ENCODE results near the gene PARL. TPM values are rescaled to one million over a fixed set of nuclear protein-coding genes. Genes with fewer than 3 reads are reported as not detected.

The PARL gene
- total RNA-seq, 1 donor from 2014 or later = 39.2 TPM

GRCh38 chr3:183911763-183912506 is 27.3 kb upstream of the PARL start:
- Mint-ChIP-seq H3K4me3 (ENCODE audit: unreplicated experiment) (no peak overlapping the region), H3K27me3 (ENCODE audit: low read depth) (peaks cover 20% of the 10 kb centered on the region), H3K4me1 (ENCODE audit: low read depth) (no peaks in the 10 kb centered on the region), H3K36me3 (ENCODE audit: low read depth) (no peaks in the 10 kb centered on the region), H3K27ac (ENCODE audit: unreplicated experiment) (no peak overlapping the region), H3K9me3 (ENCODE audit: low read depth) (no peaks in the 10 kb centered on the region)
- no peak for DNase-seq (ENCODE audit: low spot score)
- TF ChIP-seq, protein P1, sequence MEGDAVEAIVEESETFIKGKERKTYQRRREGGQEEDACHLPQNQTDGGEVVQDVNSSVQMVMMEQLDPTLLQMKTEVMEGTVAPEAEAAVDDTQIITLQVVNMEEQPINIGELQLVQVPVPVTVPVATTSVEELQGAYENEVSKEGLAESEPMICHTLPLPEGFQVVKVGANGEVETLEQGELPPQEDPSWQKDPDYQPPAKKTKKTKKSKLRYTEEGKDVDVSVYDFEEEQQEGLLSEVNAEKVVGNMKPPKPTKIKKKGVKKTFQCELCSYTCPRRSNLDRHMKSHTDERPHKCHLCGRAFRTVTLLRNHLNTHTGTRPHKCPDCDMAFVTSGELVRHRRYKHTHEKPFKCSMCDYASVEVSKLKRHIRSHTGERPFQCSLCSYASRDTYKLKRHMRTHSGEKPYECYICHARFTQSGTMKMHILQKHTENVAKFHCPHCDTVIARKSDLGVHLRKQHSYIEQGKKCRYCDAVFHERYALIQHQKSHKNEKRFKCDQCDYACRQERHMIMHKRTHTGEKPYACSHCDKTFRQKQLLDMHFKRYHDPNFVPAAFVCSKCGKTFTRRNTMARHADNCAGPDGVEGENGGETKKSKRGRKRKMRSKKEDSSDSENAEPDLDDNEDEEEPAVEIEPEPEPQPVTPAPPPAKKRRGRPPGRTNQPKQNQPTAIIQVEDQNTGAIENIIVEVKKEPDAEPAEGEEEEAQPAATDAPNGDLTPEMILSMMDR (IDR thresholded peaks at IDR 0.05) = no peak

DNA sequence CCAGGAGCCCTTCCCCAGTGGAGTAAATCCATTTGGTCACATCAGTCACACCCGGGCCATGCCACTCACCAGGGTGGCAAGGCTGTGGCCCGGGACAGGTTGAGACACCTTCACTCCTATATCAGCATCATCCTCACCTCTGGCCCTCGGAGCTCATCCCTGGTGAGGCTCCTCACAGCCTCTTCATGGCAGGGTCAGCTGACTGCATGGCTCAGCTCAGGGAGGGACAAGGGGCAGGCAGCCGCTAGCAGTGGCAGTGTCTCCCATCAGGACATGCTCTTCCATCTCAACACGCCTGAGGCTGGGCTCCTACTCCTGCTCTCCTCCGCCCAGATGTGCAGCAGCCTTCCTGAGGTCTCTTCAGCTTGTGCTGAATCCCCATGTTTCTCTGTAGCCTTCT is 26.4 kb upstream of the PARL start:
- TF ChIP-seq, protein P1 (IDR thresholded peaks at IDR 0.05) = no peak
- no peak for DNase-seq (ENCODE audit: low spot score)
- no peaks in the 10 kb centered on the region for H3K36me3 Mint-ChIP-seq (ENCODE audit: low read depth)
- no peak overlapping the region for H3K27ac Mint-ChIP-seq (ENCODE audit: unreplicated experiment)
- no peaks in the 10 kb centered on the region for H3K9me3 Mint-ChIP-seq (ENCODE audit: low read depth)
- H3K4me3 Mint-ChIP-seq (ENCODE audit: unreplicated experiment) = no peak overlapping the region
- no peaks in the 10 kb centered on the region for H3K4me1 Mint-ChIP-seq (ENCODE audit: low read depth)
- peaks cover 22% of the 10 kb centered on the region for H3K27me3 Mint-ChIP-seq (ENCODE audit: low read depth)

DNA sequence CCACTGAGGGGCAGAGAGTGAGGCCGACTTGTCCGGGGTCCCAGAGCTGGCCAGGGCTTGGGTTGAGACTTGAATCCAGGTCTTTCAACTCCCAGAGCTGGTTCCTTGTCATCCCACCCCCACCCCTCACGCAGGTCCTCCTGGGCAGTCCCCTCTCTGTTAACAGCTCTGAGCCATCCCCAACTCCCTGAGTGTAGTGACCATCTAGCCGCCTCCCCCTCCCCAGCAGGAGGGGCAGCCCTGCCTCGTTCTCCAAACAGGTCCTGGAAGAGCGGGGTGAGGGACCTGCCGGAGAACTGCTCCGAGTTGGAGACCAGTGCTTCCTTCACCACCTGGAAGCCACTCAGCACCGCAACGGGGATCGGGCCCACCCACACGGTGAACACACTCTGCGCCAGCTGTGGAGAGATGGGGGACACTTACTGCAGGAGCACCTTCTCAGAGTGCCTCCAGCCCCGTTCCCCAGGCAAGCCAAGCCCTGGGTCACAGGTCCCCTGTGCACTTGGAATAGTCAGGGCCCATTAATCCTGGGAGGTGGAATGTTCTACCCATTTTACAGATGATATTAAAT is 24.4 kb upstream of the PARL start:
- Mint-ChIP-seq H3K9me3 (ENCODE audit: low read depth) (no peaks in the 10 kb centered on the region), H3K4me1 (ENCODE audit: low read depth) (no peaks in the 10 kb centered on the region), H3K27me3 (ENCODE audit: low read depth) (peaks cover 23% of the 10 kb centered on the region), H3K4me3 (ENCODE audit: unreplicated experiment) (no peak overlapping the region), H3K36me3 (ENCODE audit: low read depth) (no peaks in the 10 kb centered on the region), H3K27ac (ENCODE audit: unreplicated experiment) (no peak overlapping the region)
- TF ChIP-seq, protein P1 (IDR thresholded peaks at IDR 0.05) = no peak
- DNase-seq (ENCODE audit: low spot score) = no peak

DNA sequence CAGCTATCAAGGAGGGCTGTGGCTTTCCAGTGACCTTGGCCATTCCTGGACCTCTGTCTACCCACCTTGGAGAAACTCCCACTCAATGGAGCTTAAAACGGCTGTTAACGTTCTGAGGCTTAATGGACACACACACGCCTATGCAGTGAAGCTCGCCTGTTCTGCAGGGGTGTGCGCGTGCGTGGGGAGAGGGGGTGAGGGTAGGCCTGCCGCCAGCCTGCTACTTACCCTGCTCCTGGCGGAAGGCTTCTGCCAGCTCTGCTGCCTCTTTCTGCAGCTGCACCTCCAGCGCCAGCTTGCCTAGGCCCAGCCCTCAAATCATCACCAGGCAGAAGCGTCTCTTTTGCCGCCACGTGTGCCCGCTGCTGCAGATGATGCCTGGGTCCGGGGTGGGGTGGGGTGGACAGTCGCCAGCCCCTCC is 23.2 kb upstream of the PARL start:
- Mint-ChIP-seq H3K4me1 (ENCODE audit: low read depth) (no peaks in the 10 kb centered on the region), H3K27me3 (ENCODE audit: low read depth) (peaks cover 23% of the 10 kb centered on the region), H3K9me3 (ENCODE audit: low read depth) (no peaks in the 10 kb centered on the region), H3K27ac (ENCODE audit: unreplicated experiment) (no peak overlapping the region), H3K4me3 (ENCODE audit: unreplicated experiment) (no peak overlapping the region), H3K36me3 (ENCODE audit: low read depth) (no peaks in the 10 kb centered on the region)
- no peak for DNase-seq (ENCODE audit: low spot score)
- TF ChIP-seq, protein P1 (IDR thresholded peaks at IDR 0.05) = no peak

- Mint-ChIP-seq H3K4me1 (ENCODE audit: low read depth) (no peaks in the 10 kb centered on the region), H3K36me3 (ENCODE audit: low read depth) (no peaks in the 10 kb centered on the region), H3K27ac (ENCODE audit: unreplicated experiment) (no peak overlapping the region), H3K9me3 (ENCODE audit: low read depth) (no peaks in the 10 kb centered on the region), H3K4me3 (ENCODE audit: unreplicated experiment) (no peak overlapping the region), H3K27me3 (ENCODE audit: low read depth) (peaks cover 23% of the 10 kb centered on the region)
- TF ChIP-seq, protein P1 (IDR thresholded peaks at IDR 0.05) = no peak
- no peak for DNase-seq (ENCODE audit: low spot score)
Observed at GRCh38 chr3:183907176-183907575, 22.5 kb upstream of the PARL start.

Measured in chondrocyte (in vitro differentiated cells).